GM19468 (cell line): ENCODE measurements around the gene ART3.

Experiments
- ATAC-seq: cut with Tn5 transposase; IDR thresholded peaks from one replicate; pipeline ENCODE4 v1.9.1; 2021; ENCODE audit warnings: mild to moderate bottlenecking, moderate library complexity, moderate number of reproducible peaks; ENCODE audit not compliant: unreplicated experiment; ENCODE audit errors: extremely low read depth

Gene ART3

DNA sequence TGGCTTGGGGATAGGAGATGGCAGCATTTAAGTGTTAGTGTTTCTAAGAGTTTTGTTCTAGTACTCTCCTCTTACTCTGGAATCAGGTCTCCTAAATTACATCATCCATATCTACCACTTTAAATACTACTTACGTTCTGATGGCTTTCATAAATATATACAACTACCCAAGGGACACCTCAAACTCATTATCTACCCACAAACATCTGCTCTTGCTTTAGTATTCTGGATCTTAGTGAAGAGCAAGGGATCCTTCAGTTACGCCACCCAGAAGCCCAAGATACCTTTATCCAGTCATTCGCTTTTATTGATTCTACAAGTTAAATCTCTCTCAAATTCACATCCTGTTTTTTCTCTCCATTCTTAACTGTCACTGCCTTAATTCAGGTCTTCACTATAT is 66.7 kb downstream of the ART3 start:
- ATAC-seq, result no peak

DNA sequence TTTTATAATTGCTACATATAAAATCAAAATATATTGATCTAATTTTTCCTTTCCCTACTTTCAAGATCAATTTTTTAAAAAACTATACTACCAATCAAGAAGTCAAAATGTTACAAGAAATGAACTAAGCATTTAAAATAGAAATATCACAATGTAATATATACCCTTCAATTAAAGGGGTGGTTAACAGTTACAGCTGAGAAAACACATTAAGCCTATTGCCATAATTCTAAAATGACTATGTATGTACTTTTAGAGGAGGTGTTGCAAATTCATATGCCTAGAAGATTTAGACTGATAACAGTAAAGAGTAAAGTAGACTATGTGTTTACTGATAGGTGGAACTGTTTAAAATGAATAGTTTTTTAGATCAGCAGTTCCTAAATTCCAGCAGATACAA is 70.0 kb downstream of the ART3 start:
- no peak for ATAC-seq

DNA sequence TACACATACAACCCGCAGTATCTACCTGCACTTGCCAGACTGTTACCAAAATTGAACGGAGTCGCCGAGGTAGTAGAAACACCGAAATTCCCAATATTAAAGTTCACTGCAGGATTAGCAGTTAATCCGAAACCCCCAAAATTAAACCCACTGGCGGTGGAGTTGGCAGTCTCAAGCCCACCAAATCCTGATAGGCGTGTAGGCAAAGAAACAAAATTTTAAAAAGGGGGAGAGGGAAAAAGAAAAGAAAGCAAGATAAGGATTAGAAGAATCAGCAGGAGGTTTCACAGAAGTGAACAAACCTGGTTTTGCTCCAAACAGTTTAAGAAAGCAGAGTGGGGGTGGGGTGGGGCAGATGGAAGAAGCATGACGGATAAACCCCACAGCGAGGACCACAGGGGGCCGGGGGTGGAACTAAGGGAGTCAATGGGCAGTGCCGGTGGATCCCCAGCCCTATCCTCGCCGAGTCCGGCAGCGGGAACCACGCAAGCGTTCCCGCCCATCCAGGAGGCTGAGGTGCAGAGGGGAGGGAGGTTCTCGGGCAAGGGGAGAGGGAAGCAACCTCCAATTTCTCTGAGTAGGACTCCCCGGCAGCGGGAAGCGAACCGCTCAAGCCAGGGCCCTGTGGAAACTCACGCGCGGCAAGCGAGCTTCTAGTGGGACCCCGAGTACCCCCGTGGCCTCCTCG is 73.1 kb downstream of the ART3 start:
- no peak for ATAC-seq

DNA sequence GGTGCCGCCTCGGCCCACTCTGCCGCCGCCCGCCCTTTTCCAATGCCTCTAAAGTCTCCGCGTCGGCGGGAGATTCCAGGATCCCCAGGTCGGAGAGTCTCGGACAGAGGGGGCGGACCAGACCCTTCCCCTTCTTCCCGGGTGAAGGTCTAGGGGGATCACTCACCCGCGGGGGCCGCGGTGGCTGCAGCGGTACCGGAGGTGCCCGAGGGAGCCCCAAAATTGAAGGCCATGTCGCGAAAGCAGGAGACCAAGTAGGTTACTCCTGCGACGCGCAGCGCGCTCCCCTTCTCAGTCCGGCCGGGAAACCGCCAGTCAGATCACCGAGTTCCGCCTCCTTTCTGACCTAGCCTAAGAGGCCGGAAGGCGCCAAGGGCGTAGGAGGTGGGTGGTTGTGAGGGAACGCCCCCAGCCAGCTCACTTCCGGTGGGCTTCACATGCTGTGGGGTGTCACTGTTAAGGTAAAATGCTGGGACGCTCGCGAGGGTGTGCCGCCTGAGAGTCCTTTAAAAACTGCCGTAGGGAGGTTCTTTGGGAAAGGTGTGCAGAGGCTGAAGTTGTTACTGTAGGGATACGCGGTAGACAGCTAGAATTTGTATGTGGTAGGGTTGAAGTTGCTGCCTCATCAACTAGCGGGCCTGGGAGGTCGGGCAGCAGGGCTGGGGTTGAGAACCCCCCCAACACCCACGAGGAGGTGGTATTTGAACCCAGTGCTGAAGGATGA is 73.8 kb downstream of the ART3 start, which contains the start of gene NUP54:
Gene NUP54 (minus strand): TSS at position 256 of the 724 bp plus-strand sequence. CDS start 23 bp downstream, at position 233.
- ATAC-seq, result peak; percentile 99

DNA sequence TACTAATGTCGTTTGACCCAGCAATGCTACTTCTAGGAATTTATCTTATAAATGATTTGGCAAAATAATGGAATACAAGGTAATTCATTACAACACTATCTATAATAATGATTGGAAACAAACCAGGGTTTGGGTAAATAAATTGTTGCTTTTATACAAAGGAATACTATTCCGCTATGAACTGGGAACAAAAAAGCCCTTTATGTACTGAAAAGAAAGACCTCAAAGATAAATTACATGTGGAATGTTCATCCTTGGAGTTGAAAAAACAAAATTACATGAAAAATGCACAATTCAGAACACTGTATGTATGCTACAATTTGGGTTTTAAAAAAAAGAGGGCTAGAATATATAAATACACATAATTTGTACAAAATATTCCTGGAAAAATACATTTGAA is 78.8 kb downstream of the ART3 start:
- no peak for ATAC-seq

DNA sequence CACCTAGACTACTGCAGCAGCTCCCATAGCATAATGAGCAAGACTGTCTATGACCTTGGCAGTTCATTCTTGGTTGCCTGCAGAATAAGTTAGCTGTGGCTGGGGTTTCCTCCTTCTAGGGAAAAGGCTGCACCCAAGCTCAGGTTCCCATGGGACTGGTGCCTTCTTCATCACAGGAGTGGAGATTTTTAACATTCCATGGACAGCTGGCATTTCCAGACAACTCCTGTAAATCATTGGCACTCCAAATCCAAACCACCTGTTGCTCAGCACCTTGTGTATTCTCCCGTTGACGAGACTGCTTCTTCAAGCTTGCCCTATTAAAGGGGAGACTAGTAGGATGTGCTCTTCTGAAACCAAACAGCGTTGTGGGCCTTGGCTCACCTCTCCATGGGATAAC is 81.5 kb downstream of the ART3 start:
- no peak for ATAC-seq

DNA sequence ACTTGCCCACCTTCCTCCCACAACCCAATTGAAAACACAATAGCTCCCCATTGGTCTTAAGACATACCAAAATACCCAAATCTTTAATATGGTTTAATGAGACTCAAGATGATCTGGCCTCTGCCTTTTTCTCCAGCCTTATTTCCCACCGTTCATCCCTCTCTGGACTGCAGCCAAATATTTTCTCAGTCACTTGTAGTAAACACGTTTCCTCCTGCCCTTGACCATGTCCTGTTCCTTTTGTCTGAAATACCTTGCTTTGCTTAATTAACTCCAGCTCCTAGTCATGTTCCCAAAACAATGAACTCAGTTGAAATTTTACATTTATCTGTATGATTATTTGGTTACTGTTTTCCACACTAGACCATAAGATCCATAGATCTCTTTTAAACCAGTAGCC is 82.1 kb downstream of the ART3 start:
- no peak for ATAC-seq

DNA sequence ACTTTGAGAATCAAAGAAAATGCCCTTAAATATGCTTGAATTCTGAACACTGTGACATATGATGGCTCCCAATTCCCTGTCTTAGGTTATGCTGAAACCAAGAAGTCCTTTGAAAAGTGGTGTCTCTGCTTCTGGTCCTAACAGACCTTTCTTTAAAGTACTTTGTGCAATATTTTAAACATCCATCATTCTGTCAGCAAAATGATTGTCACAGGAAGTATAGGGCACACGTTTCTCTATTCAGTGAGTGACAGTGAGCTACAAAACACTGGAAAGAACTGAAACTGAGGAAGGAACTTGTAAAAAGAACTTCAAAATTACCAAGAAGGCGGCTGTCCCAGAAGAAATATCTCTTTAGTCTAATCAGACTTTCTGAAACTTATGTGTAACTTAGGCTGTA is 85.8 kb downstream of the ART3 start:
- ATAC-seq, result no peak
